GM23338 (cell line): ENCODE measurements around the gene CUEDC1. TPM values are rescaled to one million over a fixed set of nuclear protein-coding genes. Genes with fewer than 3 reads are reported as not detected.

Experiments
- ATAC-seq: fragments of 200-7000 bp; cut with Tn5 transposase; 3 replicates; pipeline ENCODE4 v1.9.1; 2020
- DNase-seq: peaks from one replicate; pipeline ENCODE4 v3.0.0-alpha.2; 2015; ENCODE audit warnings: low spot score
- H2AFZ ChIP-seq: fragments of 200-600 bp; sonication (generic); 2 replicates; pipeline ENCODE4 v1.8.0; 2016; ENCODE audit warnings: antibody characterized with exemption, mild to moderate bottlenecking, moderate library complexity
- H3F3A ChIP-seq: fragments of 200-600 bp; sonication (generic); replicated peaks from 2 replicates; pipeline ENCODE4 v1.8.0; 2017; ENCODE audit warnings: antibody characterized with exemption, mixed run types, low read depth
- H3K27ac ChIP-seq: fragments of 200-600 bp; sonication (generic); 2 replicates; pipeline ENCODE4 v1.6.1; 2016; ENCODE audit warnings: low read depth
- H3K27me3 ChIP-seq: fragments of 200-600 bp; sonication (generic); 2 replicates; pipeline ENCODE4 v1.8.0; 2016; ENCODE audit warnings: mild to moderate bottlenecking, mixed run types, moderate library complexity; ENCODE audit not compliant: insufficient read depth
- H3K36me3 ChIP-seq: fragments of 200-600 bp; sonication (generic); 2 replicates; pipeline ENCODE4 v1.8.0; 2016; ENCODE audit warnings: mild to moderate bottlenecking; ENCODE audit not compliant: insufficient read depth
- H3K4me1 ChIP-seq: fragments of 200-600 bp; sonication (generic); 2 replicates; pipeline ENCODE4 v1.8.0; 2016; ENCODE audit warnings: mild to moderate bottlenecking, moderate library complexity; ENCODE audit not compliant: insufficient read depth
- H3K4me2 ChIP-seq: fragments of 200-600 bp; sonication (generic); 2 replicates; pipeline ENCODE4 v1.7.1; 2017; ENCODE audit warnings: mixed run types
- H3K4me3 ChIP-seq: fragments of 200-600 bp; sonication (generic); 2 replicates; pipeline ENCODE4 v1.6.1; 2016; ENCODE audit warnings: mixed run types
- H3K79me2 ChIP-seq: fragments of 200-600 bp; sonication (generic); replicated peaks from 2 replicates; pipeline ENCODE4 v1.8.0; 2017; ENCODE audit warnings: mild to moderate bottlenecking; ENCODE audit not compliant: insufficient read depth
- H3K9me2 ChIP-seq: fragments of 200-600 bp; sonication (generic); 2 replicates; pipeline ENCODE4 v1.8.0; 2017; ENCODE audit not compliant: insufficient read depth
- H4K20me1 ChIP-seq: fragments of 200-600 bp; sonication (generic); replicated peaks from 2 replicates; pipeline ENCODE4 v1.8.0; 2017; ENCODE audit warnings: mild to moderate bottlenecking; ENCODE audit not compliant: insufficient read depth
- H3K27ac Mint-ChIP-seq: 2 replicates; pipeline ENCODE4 v1.8.0; 2020; ENCODE audit warnings: inconsistent platforms, mild to moderate bottlenecking, moderate library complexity, mixed read lengths
- H3K27me3 Mint-ChIP-seq: 3 replicates; pipeline ENCODE4 v1.8.0; 2022; ENCODE audit warnings: low read depth, mild to moderate bottlenecking, moderate library complexity, mixed read lengths, inconsistent platforms; ENCODE audit not compliant: insufficient read depth, poor library complexity
- H3K36me3 Mint-ChIP-seq: 3 replicates; pipeline ENCODE4 v1.8.0; 2021; ENCODE audit warnings: low read depth, mild to moderate bottlenecking, inconsistent platforms, moderate library complexity, mixed read lengths
- H3K4me1 Mint-ChIP-seq: 3 replicates; pipeline ENCODE4 v1.8.0; 2020; ENCODE audit warnings: mild to moderate bottlenecking, inconsistent platforms, mixed read lengths
- H3K4me3 Mint-ChIP-seq: 3 replicates; pipeline ENCODE4 v1.8.0; 2021; ENCODE audit warnings: moderate library complexity, mild to moderate bottlenecking, inconsistent platforms, mixed read lengths
- H3K9me3 Mint-ChIP-seq: 3 replicates; pipeline ENCODE4 v1.8.0; 2020; ENCODE audit warnings: moderate library complexity, mild to moderate bottlenecking, inconsistent platforms, mixed read lengths
- STAT1 ChIP-seq: IDR thresholded peaks from one replicate; pipeline ENCODE4 v1.6.1; 2016; ENCODE audit warnings: antibody characterized with exemption; ENCODE audit not compliant: unreplicated experiment
- ZNF462 ChIP-seq: fragments of 250-450 bp; sonication (Bioruptor Pico); IDR thresholded peaks from 2 replicates; pipeline ENCODE4 v1.5.0; 2020; ENCODE audit warnings: mild to moderate bottlenecking, moderate library complexity
- polyA plus RNA-seq: library from polyadenylated mRNA; unstranded; fragments of >200 nt; fragmentation: Nextera tagmentation; extraction: Ambion mirVana; gene quantifications from 2 replicates; pipeline ENCODE4 v1.2.1, GENCODE V29; 2016
- total RNA-seq: library from RNA; depleted of rRNA; stranded (reverse); fragments of >200 nt; shearing (Covaris generic); gene quantifications from 2 replicates; pipeline ENCODE4 v1.2.3, GENCODE V29; 2014

CUEDC1 gene
- total and polyA plus RNA-seq, 2 experiments from 2014 or later, result 3.0 to 7.7 TPM

- no peak for TF ChIP-seq ZNF462 (CRISPR knock-in tag)
These were observed 2.1 kb upstream of the CUEDC1 start (continued) for GRCh38 chr17:57957120-57957850.

DNA sequence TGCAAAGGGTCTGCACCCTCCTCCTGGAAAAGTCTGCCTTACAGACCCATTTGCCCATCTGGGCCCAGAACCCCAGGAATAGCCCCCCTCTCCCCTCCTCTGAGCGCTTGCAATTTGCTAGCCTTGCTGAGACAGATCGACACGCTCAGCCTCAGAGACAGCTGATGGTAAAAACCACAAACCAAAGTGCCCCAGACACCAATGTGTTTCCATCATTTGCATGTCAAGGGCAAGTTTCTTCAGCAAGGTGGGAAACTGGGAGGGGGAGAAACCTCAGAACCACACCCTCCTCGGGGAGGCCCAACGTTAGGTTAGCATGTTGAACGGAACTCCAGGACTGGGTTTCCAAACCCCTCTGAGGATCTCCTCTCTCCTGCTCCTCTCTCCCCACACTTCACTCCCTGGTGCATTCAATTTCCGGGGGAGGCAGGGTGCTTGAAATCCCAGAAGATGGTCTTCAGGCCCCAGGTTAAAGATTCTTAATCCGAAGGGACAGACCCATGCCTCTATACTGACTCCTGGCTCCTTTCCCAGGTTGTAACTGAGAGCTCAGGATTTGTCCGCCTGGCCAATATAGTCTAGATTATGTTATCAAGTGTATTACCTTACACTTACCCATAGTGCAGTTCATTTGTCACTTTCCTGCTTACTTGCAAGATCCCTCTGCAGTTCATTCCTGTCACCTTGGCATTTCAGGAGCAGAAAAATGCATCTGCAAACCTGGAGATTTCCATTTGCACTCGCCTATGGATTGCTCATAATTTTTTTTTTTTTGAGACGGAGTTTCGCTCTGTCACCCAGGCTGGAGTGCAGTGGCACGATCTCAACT, 1.3 kb upstream of the CUEDC1 start:
- peaks cover 26% of the 10 kb centered on the region for H3K27me3 Mint-ChIP-seq
- H3K36me3 Mint-ChIP-seq, result no peaks in the 10 kb centered on the region; the same call in 2 of the 3 replicates

More for the DNA sequence above, 1.3 kb upstream of the CUEDC1 start:
- peak overlapping the region; percentile 96 for H3K4me2 ChIP-seq
- Mint-ChIP-seq H3K27ac (no peak overlapping the region), H3K9me3 (peaks cover 3% of the 10 kb centered on the region; the same call in 2 of the 3 replicates), H3K4me1 (peaks cover 30% of the 10 kb centered on the region), H3K4me3 (peak overlapping the region; percentile 68)
- H3F3A ChIP-seq, result peaks cover 15% of the 10 kb centered on the region
- peaks cover 29% of the 10 kb centered on the region for H3K4me1 ChIP-seq
- H3K4me3 ChIP-seq, result peak overlapping the region; percentile 82
- DNase-seq (peak; percentile 53), ATAC-seq (peak; percentile 15)
- H3K9me2 ChIP-seq, result no peaks in the 10 kb centered on the region
- no peaks in the 10 kb centered on the region for H3K36me3 ChIP-seq
- H4K20me1 ChIP-seq, result no peaks in the 10 kb centered on the region
- no peak for TF ChIP-seq STAT1
- no peaks in the 10 kb centered on the region for H3K79me2 ChIP-seq
- H3K27me3 ChIP-seq, result peaks cover 42% of the 10 kb centered on the region
- H2AFZ ChIP-seq, result no peak overlapping the region
- no peak overlapping the region for H3K27ac ChIP-seq
